Activated CD4-positive, CD25-positive, alpha-beta regulatory T cell treated with anti-CD3 and anti-CD28 coated beads, Interleukin-2, amount 50 U/mL, for 24 hours (primary cell): Measurements from ENCODE around the gene NKIRAS1.
"Not testable (repeated sequence)": the region's sequence is repeated elsewhere in the genome, so short reads cannot be mapped to it uniquely, and the experiment has no call there.

Experiments
- ATAC-seq, 2 donors: fragments of 150-1000 bp; cut with Tn5 transposase; one replicate each; pipeline ENCODE4 v1.10.0; 2021; ENCODE audit warnings: mild to moderate bottlenecking in 1 of 2, moderate library complexity in 1 of 2

Gene NKIRAS1

DNA sequence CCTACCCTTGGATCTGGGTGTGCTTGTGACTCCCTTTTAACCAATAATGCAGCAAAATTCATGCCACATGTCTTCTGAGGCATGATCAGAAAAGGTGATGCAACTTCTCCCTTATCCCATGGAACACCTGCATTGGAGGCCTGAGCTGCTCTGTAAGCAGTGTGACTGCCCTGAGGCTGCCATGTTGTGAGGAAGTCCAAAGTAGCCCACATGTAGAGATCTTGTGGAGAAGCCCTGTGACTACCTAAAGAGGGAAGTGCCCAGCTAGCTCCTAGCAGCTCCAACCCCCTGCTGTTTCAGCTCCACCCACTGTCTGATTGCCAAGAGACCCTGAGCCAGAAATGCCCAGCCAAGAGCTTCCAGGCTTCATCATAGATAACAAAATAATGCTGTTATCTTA lies 21.9 kb upstream of the NKIRAS1 start:
- ATAC-seq, result no peak

DNA sequence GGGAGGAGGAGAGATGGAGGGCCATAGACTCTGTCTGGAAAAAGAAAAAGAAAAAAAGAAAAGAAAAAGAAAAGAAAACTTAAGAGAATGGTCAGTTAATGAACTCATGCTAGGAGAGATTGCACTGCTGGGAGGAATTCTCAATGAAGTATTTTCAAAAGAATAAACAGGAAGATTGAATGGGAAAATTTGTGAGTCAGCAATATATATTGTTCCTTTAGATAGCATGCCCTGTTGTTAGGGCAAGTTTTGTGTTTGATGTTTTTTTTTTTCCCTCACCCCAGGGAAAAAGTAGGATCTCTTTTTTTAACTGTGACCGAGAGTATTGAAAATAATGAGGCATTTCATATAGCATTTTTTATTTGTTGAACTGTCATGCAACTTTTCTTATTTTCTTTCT lies 20.5 kb upstream of the NKIRAS1 start:
- ATAC-seq, result no peak

DNA sequence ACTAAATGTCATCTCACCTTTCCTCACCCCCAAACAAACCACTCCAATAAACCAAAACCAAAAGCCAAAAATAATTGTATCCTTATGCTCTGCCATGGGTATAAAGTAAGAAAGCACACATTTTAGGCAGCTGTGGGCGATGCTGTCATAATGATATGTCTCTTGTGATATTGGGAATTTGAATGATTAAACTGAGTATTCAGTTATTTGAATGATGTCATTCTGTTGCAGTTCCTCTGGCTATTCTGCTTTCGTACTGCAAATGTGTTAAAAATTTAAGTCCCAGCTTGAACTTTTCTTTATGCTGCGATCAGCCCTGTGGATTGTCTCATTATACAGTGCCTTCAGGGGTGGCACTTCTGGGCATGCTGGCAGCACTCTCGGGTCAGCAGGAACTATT lies 17.5 kb upstream of the NKIRAS1 start:
- no peak for ATAC-seq

DNA sequence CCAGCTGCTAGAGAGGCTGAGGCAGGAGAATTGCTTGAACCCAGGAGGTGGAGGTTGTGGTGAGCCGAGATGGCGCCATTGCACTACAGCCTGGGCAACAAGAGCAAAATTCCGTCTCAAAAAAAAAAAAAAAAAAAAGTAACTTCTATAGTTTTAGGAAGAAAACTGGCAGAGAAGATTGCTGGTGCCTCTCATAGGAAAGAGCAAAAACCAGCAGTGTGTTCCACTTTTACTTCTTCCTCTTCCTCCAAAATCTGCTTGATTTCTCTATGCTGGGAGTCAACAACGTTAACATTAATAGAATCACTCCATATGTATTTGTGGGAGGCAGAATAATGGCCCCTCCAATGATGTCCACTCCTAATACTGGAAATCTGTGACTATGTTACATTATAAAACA lies 15.8 kb upstream of the NKIRAS1 start:
- ATAC-seq, result no peak

DNA sequence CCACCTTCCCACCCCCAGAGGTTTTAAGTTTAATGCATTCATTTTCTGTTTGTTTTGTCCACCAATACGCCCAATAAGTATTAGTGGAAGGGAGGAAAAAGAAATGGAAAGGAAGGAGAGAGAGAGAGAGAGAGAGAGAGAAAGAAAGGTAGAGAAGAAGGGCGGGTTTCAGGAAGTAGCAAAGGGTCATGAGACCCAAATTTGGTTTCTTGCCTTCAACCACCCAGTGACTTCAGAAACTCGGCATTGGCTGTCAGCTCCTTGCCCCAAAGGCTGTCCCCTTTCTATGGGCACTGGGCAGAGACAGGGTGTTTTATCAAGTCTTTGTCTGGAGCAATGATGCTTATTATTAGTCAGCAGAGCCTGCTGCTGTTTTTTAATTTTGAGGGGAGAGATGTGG lies 14.8 kb upstream of the NKIRAS1 start:
- ATAC-seq, result no peak

DNA sequence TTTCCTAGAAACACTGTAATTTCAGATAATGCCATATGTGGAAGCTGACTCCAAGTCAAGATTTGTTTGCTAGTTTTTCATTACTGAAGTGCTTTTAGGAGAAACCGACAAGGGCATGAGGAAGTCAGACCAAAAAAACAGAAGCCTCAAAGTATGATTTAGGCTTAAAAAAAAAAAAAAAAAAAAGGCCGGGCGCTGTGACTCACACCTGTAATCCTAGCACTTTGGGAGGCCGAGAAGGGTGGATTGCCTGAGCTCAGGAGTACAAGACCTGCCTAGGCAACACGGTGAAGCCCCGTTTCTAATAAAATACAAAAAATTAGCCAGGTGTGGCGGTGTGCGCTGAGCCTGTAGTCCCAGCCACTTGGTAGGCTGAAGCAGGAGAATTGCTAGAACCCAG lies 11.7 kb upstream of the NKIRAS1 start:
- ATAC-seq, result no peak

DNA sequence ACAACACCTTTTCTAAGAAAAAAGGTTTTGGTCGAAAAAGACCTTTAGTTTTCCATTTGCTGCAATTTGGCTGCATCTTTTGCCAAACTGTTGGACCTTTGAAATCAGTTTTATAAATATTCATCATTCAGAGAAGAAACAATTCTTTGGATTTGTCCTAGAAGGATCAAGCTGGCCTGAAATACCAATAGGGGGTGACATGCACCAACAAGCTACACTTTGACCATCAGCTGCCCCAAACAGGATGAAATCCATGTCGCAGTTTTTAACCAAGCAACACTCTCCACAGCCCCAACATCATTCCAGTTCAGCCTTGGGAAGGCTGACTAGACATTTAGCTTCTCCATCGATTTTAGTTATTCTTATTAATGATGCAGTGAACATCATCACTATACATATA lies 9.9 kb upstream of the NKIRAS1 start:
- ATAC-seq, result no peak

DNA sequence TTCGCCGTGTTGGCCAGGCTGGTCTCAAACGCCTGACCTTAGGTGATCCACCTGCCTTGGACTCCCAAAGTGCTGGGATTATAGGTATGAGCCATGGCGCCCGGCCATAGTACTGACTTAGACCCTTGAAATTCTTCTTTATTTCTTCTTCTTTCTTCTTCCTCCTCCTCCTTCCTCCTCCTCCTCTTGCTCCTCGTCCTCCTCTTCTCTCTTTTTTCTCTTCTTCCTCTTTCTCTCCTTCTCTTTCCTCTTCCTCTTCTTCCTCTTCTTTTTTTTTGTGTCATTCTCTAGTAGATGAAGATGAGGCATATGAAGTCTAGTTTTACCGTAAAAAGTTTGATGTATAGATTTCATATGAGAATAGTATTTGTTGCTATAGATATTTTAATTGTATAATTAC lies 9.5 kb upstream of the NKIRAS1 start:
- ATAC-seq, result no peak

DNA sequence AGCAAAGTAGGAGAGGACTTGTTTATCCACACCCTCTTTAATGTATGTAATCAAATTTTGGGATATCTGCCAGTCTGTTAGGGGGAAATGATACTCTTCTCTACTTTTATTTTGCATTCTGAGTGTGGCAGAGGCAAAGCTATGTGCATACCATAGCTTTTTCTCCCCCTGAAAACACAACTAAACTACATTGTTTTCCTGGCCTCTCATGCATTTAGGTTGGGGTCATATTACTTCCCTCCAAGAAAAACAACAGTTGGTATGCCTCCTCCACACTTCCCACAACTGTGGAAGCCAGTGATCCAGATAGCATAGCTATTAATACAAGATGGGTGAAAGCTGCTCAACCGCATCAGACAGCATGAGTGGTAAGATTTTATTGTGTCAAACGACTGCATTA lies 7.0 kb upstream of the NKIRAS1 start:
- no peak for ATAC-seq

DNA sequence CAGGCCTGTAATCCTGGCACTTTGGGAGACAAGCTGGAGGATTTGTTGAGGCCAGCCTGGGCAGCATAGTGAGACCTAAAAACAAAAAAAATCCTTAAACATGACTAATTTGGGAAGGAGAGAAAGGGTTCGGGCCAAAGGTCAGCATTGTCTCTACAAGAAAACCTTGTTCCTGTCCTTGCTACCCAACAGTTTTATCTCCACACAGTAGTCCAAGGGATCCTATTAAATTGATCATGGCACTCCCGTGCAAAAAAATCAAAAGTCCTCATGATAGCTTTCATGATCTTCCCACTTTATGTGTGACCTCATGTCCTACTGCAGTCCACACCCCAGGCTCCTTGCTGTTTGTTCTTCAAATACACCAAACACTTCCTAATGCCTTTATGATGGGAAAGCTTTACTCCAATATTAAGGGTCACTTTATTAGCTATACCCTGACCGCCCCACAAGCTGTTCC lies 4.3 kb upstream of the NKIRAS1 start:
- ATAC-seq, result no peak

DNA sequence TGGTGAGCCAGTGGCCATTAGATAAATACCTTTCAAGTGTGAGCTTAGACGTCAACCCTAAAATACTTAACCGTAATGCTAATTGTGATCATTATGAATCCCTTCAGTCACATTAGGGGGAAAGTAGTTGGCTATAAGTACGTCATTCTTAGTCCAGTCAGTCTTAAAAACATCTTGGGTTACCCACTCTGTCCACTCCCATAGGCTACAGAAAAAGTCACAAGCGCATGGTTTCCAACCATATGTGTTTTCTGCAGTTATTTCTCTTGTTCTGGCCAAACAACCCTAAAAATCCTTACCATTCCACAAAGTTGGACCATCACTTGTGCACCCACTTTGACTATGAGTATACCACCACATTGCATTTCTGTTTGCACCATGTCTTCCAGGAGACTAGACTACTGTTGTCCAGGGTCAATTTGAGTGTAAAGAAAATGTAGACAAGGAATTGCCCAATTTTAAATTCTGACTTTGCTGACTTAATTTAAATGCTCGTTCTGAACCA lies 3.4 kb upstream of the NKIRAS1 start:
- ATAC-seq, result no peak

DNA sequence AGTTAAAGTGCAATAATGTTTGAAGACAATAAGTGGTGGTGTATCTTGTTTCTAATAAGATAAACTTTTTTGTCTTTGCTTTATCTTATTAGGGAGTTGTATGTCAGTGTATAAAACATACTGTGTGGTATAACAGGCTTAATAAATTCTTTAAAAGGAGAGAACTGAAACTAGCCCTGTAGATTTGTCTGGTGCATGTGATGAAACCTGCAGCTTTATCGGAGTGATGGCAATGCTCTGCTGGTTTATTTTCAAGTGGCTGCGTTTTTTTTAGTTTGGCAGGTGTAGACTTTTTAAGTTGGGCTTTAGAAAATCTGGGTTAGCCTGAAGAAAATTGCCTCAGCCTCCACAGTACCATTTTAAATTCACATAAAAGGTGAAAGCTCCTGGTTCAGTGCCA lies 2.8 kb upstream of the NKIRAS1 start:
- ATAC-seq, result no peak

DNA sequence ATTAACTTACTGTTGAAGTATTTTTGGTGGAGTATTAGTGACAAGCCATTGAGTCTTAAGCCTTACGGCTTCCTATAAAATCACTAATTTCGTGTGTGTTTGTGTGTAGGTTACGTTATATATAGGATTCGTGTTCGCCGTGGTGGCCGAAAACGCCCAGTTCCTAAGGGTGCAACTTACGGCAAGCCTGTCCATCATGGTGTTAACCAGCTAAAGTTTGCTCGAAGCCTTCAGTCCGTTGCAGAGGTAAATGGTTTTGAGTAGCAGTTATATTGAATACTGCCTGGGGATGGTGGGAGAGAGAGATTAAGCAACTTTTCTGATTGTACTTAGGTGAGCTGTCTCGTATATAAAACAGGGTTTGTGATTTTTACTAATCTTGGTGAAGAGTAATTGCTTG lies 1.5 kb upstream of the NKIRAS1 start:
- ATAC-seq, result not testable (repeated sequence)

DNA sequence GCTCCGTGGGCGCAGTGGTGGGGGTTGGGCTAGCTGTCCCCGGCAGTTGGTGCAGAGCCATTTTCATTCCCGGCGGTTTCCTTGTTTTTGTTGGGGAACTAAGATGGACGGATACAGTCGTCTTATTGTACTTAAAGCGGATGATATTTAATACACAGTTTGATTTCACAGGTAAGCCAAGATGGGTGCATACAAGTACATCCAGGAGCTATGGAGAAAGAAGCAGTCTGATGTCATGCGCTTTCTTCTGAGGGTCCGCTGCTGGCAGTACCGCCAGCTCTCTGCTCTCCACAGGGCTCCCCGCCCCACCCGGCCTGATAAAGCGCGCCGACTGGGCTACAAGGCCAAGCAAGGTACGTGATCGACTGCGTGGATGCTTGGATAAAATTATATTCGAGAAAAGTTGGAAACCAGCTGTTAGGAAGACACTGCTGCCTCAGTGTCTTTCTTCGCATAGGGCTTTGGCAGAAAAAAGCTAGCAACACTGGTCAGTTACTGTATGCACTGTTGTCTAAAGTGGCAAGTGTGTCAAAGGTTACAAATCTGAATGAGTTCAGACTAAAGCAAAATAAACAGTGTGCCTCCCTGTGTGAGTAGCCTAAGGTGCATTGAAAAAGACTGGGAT lies 1.0 kb upstream of the NKIRAS1 start:
- ATAC-seq, result not testable (repeated sequence)

DNA sequence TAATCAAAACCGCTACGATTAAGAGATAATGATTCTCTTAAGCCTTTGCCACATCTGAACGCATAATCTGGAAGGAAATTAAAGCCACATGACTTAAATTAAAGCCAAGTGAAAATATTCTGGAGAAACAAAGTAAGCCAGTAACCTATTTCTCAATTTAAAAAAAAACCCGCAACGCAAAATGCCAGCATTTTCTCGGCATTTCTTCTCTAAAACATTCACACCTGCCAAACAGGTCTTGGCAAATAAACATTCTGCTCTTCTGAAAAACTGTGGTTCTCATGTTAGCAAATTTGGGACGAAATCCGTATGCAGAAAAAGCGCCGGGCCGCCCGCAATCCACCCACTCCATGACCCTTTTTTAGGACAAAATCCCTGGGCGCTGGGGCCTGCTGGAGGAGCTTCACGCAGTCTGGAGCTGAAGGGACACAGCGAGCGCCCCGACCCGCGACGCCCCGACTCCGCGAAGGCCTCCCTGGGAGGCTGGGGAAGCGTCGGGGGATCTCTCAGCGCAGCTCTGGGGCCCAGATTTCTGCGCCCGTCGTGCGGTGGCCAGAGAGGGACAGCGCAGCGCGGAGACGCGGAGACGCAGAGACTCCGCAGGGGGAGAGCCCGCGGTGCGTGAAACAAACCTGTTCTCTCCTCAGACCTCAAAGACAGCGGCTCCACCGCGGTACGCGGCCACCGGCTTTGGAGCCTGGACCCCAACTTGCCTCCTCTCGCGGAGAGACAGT lies 471 bp downstream of the NKIRAS1 start:
- peak; percentile 32 to 39 for ATAC-seq

DNA sequence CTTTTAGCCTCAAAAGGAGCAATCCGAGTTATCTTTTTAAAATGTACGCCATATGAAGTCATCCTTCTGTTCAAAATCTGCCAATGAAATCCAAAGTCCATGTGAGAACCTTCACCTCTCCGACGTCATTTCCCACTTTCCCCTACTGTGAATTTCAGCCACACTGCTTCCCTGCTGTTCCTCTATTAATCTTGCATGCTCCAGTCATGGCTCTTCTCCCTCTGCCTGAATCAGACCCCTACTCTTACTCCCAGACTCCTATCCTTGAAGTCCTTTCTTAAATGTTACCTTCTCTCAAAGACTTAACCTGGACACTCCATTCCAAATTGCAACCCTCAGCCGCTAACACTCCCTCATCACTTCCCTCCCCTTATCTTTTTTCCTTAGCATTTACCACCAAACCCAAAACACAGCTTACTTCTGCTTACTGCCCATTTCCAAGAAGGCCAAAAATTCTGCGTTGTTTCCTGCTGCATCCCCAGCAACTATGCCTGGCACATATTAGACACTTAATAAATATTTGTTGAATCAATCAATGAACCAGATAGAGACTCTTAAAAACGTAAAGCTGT lies 1.2 kb downstream of the NKIRAS1 start:
- ATAC-seq, result no peak

DNA sequence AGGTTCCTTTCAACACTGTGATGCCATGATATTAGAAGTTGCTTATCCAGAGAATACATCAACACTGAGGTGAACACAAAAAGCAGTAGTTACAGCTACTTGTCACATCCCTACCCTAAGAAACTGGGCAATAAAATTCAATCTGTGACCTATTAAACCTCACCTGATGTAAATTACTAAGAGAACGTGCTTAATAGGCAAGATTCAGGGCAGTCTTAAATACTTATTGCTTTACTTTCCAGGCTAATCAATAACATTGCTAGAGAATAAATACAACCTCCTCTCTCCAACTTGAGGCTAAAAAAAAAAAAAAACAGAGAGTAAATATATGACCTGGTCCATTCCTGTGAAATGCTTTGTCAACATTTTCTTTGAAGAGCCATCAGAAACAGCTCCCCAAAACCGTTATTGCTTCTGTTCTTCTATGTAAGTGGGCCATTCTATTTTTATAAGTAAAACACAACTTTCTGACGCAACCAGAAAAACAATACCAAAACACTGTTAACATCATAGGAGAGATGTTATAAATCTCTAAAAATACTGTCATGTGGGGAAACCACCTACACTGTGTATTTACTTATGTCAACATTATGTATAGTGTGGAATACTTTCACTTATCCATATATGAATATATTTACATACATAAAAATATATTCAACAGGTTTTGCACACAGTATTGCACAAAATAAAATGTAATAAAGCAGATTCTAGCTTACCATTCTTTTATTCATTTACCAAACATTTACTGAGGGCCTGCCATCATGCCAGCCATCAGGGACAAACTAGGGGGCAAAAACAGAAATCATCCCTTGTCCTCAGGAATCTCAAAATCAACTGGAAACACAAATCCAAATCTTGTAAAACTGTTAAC lies 2.7 kb downstream of the NKIRAS1 start:
- ATAC-seq, result no peak

DNA sequence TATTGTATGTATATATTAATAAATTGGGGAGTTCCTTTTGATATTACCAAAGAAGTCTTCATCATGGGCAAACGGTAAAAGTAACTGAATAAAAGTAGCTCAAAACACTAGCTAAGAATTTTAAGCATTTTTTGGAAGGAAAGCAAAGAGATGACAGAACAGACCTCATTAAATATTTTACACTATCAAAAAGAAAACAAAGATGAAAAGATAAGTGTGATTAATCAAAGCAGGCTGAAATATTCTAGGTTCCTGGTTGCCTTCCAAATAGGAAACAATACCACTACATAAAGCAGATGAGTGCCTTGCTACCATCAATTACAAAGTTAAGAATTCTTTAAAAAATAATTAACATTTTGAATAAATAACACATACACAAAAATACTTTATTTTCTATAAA lies 3.6 kb downstream of the NKIRAS1 start:
- ATAC-seq, result no peak

DNA sequence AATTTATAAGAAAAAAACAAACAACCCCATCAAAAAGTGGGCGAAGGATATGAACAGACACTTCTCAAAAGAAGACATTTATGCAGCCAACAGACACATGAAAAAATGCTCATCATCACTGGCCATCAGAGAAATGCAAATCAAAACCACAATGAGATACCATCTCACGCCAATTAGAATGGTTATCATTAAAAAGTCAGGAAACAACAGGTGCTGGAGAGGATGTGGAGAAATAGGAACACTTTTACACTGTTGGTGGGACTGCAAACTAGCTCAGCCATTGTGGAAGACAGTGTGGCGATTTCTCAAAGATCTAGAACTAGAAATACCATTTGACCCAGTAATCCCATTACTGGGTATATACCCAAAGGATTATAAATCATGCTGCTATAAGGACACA lies 4.5 kb downstream of the NKIRAS1 start:
- ATAC-seq, result not testable (repeated sequence)

DNA sequence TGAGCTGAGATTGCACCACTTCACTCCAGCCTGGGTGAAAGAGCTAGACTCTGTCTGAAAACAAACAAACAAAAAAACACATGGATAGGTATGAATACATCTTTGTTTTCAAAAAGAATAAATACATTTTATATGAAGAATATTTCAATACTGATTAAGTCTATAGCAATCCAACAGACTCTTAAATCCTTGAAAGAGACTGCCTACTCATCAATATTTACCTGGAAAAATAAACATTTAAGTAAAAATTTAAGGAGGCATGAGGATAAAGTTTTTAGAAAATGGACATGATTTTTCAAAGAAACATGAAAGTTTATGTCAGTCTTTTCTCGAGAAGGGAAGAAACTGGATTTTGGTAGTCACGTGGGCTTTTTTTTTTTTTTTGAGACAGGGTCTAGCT lies 5.4 kb downstream of the NKIRAS1 start:
- ATAC-seq, result no peak

DNA sequence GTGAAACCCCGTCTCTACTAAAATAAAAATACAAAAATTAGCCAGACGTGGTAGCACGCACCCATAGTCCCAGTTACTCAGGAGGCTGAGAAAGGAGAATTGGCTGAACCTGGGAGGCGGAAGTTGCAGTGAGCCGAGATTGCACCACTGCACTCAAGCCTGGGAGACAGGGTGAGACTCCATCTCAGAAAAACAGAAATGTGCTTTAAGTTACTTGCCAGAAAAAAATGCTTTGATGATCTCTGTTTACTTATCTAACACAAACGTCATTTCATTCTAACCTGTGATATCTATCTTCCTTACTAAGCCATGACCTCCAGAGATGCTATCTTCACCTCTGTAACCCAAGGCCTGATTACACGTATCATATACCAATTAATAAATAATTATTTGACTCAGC lies 7.4 kb downstream of the NKIRAS1 start:
- ATAC-seq, result no peak

DNA sequence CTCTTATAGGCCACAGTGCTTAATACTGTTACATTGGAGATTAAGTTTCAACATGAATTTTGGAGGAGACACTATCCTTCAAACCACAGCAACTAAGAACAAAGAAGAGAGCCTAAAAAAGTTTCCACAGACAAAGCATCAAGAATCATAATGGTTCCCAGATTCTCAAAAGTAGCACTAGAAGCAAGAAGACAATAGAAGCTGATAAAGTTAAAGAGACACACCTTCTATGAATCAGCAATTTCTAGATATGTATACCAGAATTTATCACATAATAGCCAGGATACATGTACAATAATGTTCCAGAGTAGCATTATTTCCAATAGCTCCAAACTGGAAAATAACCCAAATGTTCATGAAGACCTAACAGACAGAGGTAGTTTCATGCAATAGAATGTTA lies 12.2 kb downstream of the NKIRAS1 start:
- ATAC-seq, result no peak

DNA sequence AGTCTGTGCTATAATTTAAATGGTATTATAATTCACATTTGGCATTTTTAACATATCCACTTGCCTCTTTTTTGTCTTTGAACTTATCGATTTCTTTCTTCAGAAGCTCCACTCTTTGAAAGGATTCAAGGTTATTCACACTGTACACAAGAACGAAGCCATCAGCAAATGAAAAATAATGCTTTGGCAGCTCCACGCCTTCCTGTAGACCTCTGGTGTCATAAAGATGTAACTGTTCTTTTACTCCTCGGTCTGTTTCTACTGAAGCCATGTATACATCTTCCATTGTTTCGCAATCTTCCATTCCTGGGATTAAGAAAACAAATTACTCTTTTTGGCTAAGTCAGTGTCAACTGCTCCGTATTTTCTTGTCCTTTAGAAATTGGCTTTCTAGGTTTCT lies 16.0 kb downstream of the NKIRAS1 start:
- ATAC-seq, result no peak
